Hepatocyte (in vitro differentiated cells): ENCODE measurements around the gene STK24. TPM values are rescaled to one million over a fixed set of nuclear protein-coding genes. Genes with fewer than 3 reads are reported as not detected.

Experiments used
- DNase-seq: peaks from one replicate; pipeline ENCODE4 v3.0.0-alpha.2; 2016; ENCODE audit warnings: low spot score
- H2AFZ ChIP-seq: fragments of 200-600 bp; sonication (generic); 2 replicates; pipeline ENCODE4 v1.6.0; 2016; ENCODE audit warnings: antibody characterized with exemption, mild to moderate bottlenecking
- H3K27ac ChIP-seq: fragments of 200-600 bp; sonication (generic); 2 replicates; pipeline ENCODE4 v1.5.1; 2016; ENCODE audit warnings: mild to moderate bottlenecking
- H3K27me3 ChIP-seq: fragments of 200-600 bp; sonication (generic); 2 replicates; pipeline ENCODE4 v1.6.1; 2016
- H3K36me3 ChIP-seq: fragments of 200-600 bp; sonication (generic); replicated peaks from 2 replicates; pipeline ENCODE4 v1.5.1; 2016; ENCODE audit warnings: low read depth; ENCODE audit not compliant: insufficient read depth
- H3K4me1 ChIP-seq: fragments of 200-600 bp; sonication (generic); 2 replicates; pipeline ENCODE4 v1.5.1; 2016; ENCODE audit warnings: mild to moderate bottlenecking, moderate library complexity; ENCODE audit not compliant: insufficient read depth
- H3K4me2 ChIP-seq: fragments of 200-600 bp; sonication (generic); 2 replicates; pipeline ENCODE4 v1.6.0; 2016
- H3K4me3 ChIP-seq: fragments of 200-600 bp; sonication (generic); 2 replicates; pipeline ENCODE4 v1.5.1; 2016; ENCODE audit warnings: mild to moderate bottlenecking
- H3K79me2 ChIP-seq: fragments of 200-600 bp; sonication (generic); 2 replicates; pipeline ENCODE4 v1.6.0; 2017; ENCODE audit warnings: mild to moderate bottlenecking
- H3K9me2 ChIP-seq: fragments of 200-600 bp; sonication (generic); replicated peaks from 2 replicates; pipeline ENCODE4 v1.6.0; 2017; ENCODE audit warnings: mild to moderate bottlenecking; ENCODE audit not compliant: insufficient read depth
- H3K9me3 ChIP-seq: fragments of 200-600 bp; sonication (generic); 2 replicates; pipeline ENCODE4 v1.5.1; 2016; ENCODE audit warnings: low read depth, mild to moderate bottlenecking
- H4K20me1 ChIP-seq: fragments of 200-600 bp; sonication (generic); 2 replicates; pipeline ENCODE4 v1.6.0; 2016; ENCODE audit warnings: mild to moderate bottlenecking; ENCODE audit not compliant: insufficient read depth, poor library complexity, severe bottlenecking
- EZH2 ChIP-seq: fragments of 200-600 bp; sonication (generic); IDR thresholded peaks from 2 replicates; pipeline ENCODE4 v1.6.1; 2016; ENCODE audit warnings: antibody characterized with exemption, mild to moderate bottlenecking, borderline replicate concordance
- EZH2phosphoT487 ChIP-seq: fragments of 200-600 bp; sonication (generic); IDR thresholded peaks from one replicate; pipeline ENCODE4 v1.6.1; 2018; ENCODE audit warnings: antibody characterized with exemption, mild to moderate bottlenecking, low read depth, moderate library complexity; ENCODE audit not compliant: unreplicated experiment, severe bottlenecking
- WGBS: methylation state at CpG from one replicate; pipeline ENCODE4 v1.1.6; 2016; ENCODE audit warnings: low lambda C conversion rate; ENCODE audit errors: missing lambda C conversion rate; 5-methylcytosine and 5-hydroxymethylcytosine counted together
- polyA plus RNA-seq: library from polyadenylated mRNA; unstranded; fragments of >200 nt; fragmentation: Nextera tagmentation; extraction: Ambion mirVana; gene quantifications from 2 replicates; pipeline ENCODE4 v1.2.1, GENCODE V29; 2016
- total RNA-seq: library from RNA; depleted of rRNA; stranded (reverse); fragments of >200 nt; gene quantifications from 2 replicates; pipeline ENCODE4 v1.2.3, GENCODE V29; 2014
- TF ChIP-seq, protein P1 (sequence below): fragments of 200-600 bp; sonication (generic); IDR thresholded peaks from 2 replicates; pipeline ENCODE4 v1.5.1; 2016; ENCODE audit warnings: antibody characterized with exemption, mild to moderate bottlenecking; ENCODE audit not compliant: poor library complexity

Gene STK24
- total and polyA plus RNA-seq, 2 experiments from 2014 or later = 71.2 to 74.4 TPM

- no peaks in the 10 kb centered on the region for H3K36me3 ChIP-seq
- no peak for TF ChIP-seq EZH2phosphoT487
- no peak for TF ChIP-seq EZH2
- TF ChIP-seq, protein P1, sequence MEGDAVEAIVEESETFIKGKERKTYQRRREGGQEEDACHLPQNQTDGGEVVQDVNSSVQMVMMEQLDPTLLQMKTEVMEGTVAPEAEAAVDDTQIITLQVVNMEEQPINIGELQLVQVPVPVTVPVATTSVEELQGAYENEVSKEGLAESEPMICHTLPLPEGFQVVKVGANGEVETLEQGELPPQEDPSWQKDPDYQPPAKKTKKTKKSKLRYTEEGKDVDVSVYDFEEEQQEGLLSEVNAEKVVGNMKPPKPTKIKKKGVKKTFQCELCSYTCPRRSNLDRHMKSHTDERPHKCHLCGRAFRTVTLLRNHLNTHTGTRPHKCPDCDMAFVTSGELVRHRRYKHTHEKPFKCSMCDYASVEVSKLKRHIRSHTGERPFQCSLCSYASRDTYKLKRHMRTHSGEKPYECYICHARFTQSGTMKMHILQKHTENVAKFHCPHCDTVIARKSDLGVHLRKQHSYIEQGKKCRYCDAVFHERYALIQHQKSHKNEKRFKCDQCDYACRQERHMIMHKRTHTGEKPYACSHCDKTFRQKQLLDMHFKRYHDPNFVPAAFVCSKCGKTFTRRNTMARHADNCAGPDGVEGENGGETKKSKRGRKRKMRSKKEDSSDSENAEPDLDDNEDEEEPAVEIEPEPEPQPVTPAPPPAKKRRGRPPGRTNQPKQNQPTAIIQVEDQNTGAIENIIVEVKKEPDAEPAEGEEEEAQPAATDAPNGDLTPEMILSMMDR = no peak
- no peaks in the 10 kb centered on the region for H3K9me2 ChIP-seq
- H3K27ac ChIP-seq = peak overlapping the region; percentile 13
- H3K79me2 ChIP-seq = no peaks in the 10 kb centered on the region
- H2AFZ ChIP-seq = no peak overlapping the region
- H3K9me3 ChIP-seq = no peaks in the 10 kb centered on the region
- WGBS = 81% methylated on average over 4 of the region's 4 CpGs
- H3K4me3 ChIP-seq = no peak overlapping the region
- peaks cover 3% of the 10 kb centered on the region for H3K4me1 ChIP-seq
- no peaks in the 10 kb centered on the region for H4K20me1 ChIP-seq
- DNase-seq = no peak
- H3K27me3 ChIP-seq = no peaks in the 10 kb centered on the region
- no peak overlapping the region for H3K4me2 ChIP-seq
Measured at GRCh38 chr13:98586400-98587345, 9.8 kb upstream of the STK24 start.

GRCh38 chr13:98585946-98586345 is 9.0 kb upstream of the STK24 start:
- peak overlapping the region; percentile 13 for H3K27ac ChIP-seq
- 79% methylated on average over 3 of the region's 3 CpGs for WGBS
- H3K4me2 ChIP-seq = no peak overlapping the region
- H3K9me3 ChIP-seq = no peaks in the 10 kb centered on the region
- no peak for DNase-seq
- TF ChIP-seq EZH2phosphoT487 = no peak
- no peak for TF ChIP-seq EZH2
- no peaks in the 10 kb centered on the region for H3K79me2 ChIP-seq
- H4K20me1 ChIP-seq = no peaks in the 10 kb centered on the region
- no peaks in the 10 kb centered on the region for H3K36me3 ChIP-seq
- H3K27me3 ChIP-seq = no peaks in the 10 kb centered on the region
- no peak overlapping the region for H2AFZ ChIP-seq
- peaks cover 7% of the 10 kb centered on the region for H3K4me1 ChIP-seq
- no peaks in the 10 kb centered on the region for H3K9me2 ChIP-seq
- H3K4me3 ChIP-seq = no peak overlapping the region

GRCh38 chr13:98585398-98585754 is 8.5 kb upstream of the STK24 start:
- Histone ChIP-seq H3K36me3 (no peaks in the 10 kb centered on the region), H3K27ac (peak overlapping the region; percentile 13), H3K9me3 (no peaks in the 10 kb centered on the region), H3K4me3 (no peak overlapping the region), H3K4me1 (peaks cover 7% of the 10 kb centered on the region), H2AFZ (no peak overlapping the region), H4K20me1 (no peaks in the 10 kb centered on the region), H3K79me2 (no peaks in the 10 kb centered on the region), H3K4me2 (no peak overlapping the region), H3K9me2 (no peaks in the 10 kb centered on the region), H3K27me3 (no peaks in the 10 kb centered on the region)
- TF ChIP-seq, protein P1 = no peak
- no peak for TF ChIP-seq EZH2
- no peak for TF ChIP-seq EZH2phosphoT487
- DNase-seq = no peak
- WGBS = 93% methylated on average over 5 of the region's 5 CpGs

DNA sequence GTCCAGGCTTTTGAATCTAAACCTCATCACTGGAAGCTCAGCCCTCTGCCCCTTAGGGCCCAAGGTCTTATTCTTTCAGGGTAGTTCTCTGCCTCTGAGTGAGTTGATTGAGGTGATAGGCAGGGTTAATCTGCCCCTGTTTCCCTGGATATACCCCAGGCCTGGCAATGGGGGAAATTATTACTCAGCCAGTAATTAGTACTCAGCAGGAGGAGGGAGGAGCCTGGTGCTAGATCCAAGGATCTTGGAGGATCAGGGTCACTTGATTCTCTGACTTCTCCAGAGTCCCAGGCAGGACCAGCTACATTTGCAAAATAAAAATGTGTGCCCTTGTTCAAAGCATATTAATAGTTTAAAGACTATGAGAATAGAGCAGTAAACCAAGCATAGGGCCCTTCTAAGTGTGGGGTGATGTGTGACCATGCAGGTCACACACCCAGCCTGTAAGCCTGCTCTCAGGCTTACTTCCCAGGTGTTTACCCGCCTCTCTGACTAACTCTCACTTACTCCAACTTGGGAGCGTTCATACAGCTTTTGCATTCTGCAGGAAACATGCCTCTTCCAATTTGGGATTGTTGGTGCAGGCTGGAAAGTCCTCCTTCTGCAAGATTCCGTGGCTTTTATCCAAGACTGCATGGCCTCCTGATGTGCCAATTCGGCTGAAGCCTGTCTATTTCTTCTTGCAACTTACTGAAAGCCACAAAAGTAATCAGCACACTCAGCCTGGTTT is 7.9 kb upstream of the STK24 start:
- H3K79me2 ChIP-seq = no peaks in the 10 kb centered on the region
- H3K4me2 ChIP-seq = no peak overlapping the region
- no peak overlapping the region for H3K27ac ChIP-seq
- TF ChIP-seq EZH2phosphoT487 = no peak
- TF ChIP-seq EZH2 = no peak
- TF ChIP-seq, protein P1 = no peak
- H3K4me1 ChIP-seq = peaks cover 7% of the 10 kb centered on the region
- no peak overlapping the region for H2AFZ ChIP-seq
- H3K9me3 ChIP-seq = no peaks in the 10 kb centered on the region
- no peak overlapping the region for H3K4me3 ChIP-seq
- WGBS = 86% methylated on average over 4 of the region's 4 CpGs
- no peaks in the 10 kb centered on the region for H4K20me1 ChIP-seq
- no peaks in the 10 kb centered on the region for H3K9me2 ChIP-seq
- no peak for DNase-seq
- no peaks in the 10 kb centered on the region for H3K36me3 ChIP-seq
- H3K27me3 ChIP-seq = no peaks in the 10 kb centered on the region
